NCI-H82 (cell line): ENCODE measurements around the gene PKM.

Experiments used
- DNase-seq: peaks from one replicate; lab custom pipeline; 2025; lab: John Stamatoyannopoulos, UW

The PKM gene

DNA sequence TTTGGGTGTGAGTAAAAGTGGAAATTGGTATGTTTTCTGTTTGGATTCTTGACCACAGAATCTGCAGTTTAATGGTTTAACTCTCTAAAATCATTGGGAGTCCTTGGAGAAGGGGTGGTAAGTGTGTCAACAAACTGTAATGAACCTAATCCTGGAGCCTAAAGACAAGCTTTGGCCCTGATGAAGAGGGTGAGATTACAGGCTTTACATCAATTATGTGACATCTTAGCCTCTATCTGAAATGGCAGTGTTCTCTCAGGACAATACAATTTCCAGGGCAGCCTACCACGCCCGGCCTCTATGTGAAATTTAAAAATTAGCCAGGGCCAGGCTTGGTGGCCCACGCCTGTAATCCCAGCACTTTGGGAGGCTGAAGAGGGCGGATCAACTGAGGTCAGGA lies 4.3 kb upstream of the PKM start:
- DNase-seq = peak; percentile 76

DNA sequence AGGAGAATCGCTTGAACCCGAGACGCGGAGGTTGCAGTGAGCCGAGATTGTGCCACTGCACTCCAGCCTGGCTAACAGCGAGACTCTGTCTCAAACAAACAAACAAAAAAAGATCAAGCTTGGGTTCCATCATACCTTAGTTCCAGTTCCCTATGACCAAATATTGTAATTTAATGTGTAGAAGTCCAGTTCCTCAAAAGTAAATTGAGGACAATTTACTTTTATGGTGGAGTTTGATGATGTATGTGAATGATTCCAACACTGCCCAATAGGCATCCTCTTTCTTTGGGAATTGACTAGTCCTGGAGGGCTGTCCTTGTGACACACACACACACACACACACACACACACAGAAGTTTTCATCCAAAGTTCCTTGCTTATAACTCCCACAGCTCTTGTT lies 2.8 kb upstream of the PKM start:
- DNase-seq = no peak

DNA sequence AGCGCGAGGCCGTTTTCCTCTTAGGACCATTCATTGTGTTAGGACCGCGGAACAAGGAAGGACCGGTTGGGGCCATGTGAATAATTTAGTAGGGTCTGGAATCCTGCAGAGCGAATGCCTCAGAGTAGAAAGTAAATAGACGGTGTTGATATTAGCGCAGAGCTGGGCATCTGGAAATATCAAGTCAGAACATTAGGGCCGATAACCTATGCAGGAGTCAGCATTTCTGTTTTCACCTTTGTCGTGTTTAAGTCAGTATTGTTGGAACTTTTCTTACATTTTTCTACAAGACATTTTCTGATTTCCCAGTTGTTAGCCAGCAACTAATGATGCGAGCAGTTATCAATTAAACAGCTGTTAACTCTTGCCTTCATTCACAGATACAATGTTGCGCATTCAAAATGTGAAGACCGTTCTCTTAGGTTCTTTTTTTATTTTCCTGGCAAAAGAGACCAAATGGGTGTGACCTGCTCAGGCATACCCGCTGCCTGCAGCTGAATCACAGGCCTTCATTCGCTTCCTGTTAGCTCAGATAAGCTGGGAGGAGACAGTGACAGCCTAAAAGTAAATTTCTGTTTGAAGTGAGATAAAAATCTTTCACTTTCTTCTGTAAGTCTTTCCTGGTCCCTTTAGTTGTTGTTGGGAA lies 966 bp upstream of the PKM start:
- peak; percentile 33 for DNase-seq

DNA sequence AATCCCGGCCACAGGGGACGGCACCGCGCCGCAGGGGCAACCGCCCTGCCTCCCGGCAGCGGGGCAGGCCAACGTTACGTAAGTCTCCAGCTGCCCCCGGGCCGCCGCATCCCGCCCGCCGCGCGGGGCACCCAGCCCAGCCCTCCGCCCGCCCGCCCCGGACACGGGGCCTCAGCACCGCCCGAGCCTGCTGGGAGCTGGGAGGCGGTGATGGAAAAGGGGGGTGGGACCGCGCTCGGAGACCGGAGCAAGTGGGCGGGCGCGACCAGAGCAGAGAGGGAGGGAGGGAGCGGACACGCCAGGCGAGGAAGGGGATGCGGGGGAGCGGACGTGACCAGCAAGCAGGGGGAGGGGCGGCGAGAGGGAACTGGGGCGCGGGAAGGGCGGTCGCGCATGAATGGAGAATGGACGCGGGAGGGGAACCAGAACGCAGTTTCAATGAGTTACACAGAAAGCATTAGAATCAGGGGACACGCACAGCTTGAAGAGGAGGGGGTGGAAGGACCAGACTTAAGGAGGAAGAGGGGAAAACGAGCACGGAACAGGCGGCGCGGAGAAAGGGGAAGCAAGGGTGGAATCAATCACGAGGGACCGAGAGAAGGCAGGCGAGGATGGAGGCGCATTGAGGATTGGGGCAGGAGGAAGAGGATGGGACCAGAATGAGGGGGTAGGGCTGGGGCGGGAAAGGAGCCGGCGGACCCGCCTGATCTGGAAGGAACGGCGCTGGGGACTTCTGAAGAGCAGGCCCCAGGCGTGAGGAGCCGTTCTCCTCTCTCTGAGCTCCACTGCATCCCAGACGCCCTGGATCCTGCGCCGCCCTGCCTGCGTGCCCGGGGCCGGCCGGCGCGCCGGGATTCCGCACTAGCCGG lies 559 bp downstream of the PKM start:
- peak; percentile 87 for DNase-seq

DNA sequence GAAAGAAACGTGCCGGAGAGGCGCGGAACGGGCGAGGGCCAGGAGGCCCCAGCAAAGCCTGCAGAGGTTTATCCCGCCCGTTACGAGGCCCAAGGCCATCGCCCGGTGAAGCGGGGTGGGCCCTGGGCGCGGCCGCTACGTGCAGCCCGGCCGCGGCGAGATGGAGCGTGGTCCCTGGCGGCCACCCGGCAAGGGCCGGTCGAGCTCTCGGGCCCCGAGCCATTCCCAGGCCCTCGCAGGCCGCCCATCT lies 1.1 kb downstream of the PKM start:
- no peak for DNase-seq

DNA sequence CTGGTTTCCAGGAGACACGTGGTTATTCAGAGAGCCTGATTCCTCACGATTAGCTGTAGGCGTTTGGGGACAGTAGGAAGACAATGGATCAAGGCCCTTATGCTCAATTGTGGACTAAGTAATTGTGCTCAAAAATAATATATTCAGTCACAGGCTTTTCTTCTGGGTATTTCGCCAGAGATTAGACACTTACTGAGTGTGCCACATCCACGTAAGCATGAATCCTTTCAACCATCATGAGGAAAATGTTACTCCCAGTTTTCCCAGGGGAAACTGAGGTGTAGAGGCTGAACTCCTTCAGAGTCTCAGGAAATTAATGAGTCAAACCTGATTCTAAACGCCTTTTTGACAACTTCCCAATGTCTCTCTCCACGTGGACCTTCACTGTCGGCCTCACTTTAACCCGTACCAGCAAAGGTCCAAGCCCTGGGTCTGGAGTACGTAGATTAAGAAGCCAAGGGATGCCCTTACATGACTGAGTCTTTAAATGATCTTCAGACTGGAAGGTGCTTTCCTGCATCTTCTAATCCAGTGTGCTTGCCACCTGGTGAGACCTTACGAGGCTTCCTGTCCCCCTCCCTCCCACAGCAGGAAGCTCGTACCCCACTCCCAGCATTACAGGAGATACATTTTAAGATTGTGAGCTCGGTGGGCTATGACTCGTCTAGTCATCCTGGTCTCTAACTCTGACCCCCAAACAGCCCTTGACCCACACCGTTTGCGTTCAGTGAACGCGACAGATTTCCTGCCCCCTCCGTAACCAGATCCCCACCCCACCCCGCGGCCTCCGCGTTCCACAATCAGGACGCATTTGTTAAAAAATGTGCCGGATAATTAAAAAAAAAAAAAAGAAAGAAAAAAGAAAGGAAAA lies 1.7 kb downstream of the PKM start:
- peak; percentile 57 for DNase-seq

DNA sequence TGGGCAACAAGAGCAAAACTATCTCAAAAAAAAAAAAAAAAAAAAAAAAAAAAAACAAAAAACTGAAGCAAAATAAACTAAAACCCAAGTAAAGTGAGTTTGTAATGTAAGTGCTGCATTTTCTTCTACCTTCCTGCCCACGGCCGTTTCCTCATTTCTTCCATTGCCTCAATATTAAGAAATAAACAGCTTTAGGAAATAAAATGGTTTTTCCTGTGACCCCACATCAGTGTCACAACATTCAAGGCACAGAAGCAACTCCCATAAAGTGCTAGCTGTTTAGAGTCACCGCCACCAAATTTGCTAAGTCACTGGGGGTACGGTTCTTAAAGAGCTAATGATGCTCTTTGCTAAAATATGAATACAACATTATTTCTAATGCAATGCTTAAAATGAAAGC lies 3.3 kb downstream of the PKM start:
- DNase-seq = no peak

DNA sequence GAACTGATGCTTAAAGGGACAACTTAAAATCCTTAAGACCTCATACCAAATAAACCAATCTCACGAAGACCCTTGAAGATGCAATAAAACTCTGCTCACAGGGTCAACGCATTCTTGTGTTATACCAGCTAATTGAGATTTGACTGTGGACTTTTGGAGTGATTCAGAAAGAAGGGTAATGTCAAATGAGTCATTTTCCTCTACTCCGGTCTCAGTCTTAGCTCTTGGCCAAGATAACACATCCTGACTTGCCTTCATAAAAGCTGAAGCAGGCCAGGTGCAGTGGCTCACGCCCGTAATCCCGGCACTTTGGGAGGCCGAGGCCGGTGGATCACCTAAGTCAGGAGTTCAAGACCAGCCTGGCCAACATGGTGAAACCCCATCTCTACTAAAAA lies 3.8 kb downstream of the PKM start:
- DNase-seq = peak; percentile 40

DNA sequence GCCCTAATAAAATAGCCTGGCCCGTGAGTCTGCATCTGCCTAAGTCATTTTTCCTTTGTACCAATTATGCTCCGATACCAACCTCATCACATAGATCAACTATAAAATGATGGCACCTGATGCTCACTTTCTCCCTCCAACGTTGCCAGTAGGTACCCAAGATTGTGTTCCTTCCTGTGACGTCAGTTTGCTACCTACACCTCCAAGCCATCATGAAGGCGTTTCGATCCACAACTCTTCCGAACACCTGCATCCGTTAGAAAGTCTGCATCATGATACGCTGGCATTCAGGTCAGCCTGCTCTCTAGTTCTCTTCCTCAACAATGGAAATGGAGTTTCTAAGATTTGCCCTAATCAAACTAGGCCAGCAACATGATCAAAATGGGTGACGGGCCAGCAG lies 7.7 kb downstream of the PKM start:
- DNase-seq = no peak

DNA sequence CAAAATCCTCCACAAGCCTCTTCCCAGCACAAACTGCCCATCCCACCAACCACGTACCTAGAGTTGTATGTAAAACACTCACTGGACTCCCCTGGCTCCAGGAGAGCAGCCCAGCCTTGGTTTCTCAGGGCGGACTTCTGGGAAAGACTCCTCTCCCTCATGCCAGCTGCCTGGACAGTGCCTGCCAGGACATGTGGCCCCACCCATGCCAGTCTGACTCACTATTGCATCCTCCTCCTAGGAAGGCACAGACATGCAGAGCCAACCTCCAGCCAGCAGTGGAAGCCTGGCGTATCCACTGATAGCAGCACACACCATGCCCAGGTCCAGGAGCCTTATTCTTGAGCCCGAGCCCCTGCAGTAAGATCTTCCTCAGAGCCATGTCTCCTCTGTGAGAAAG lies 8.6 kb downstream of the PKM start:
- DNase-seq = peak; percentile 48

DNA sequence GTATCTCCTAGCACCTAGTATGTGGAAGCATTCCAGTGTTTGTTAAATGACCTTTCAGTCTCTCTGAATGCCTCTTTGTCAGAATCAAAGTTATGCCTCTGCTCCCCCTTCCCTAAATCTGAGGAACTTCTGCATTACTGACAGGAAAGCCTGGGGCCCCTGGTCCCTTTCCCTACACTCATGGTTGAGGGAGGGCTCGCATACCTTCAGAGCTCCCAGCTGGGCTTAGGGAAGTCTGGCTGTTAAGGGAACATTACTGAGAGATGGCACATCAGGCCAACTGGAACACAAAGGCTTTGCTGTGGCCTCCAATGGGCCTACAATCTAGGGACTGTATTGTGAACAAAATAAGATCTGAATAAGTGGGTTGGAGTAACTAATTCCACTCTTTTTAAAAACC lies 10.3 kb downstream of the PKM start:
- DNase-seq = no peak

DNA sequence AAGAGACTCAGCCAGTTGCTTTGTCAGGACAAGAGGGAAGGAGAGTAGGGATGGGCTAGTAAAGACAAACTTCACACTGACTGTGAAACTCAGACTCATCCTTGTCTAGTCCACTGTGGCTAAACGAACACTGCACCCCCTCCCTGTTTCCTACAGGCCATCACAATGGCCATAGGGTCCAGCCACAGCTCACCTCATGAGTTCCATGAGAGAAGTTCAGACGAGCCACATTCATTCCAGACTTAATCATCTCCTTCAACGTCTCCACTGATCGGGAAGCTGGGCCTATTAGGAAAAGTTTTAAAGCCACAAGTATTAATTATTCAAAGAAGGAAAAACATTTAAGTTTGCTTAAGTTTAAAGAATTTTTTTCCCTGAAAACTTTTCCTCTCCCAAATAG lies 13.8 kb downstream of the PKM start:
- DNase-seq = no peak

DNA sequence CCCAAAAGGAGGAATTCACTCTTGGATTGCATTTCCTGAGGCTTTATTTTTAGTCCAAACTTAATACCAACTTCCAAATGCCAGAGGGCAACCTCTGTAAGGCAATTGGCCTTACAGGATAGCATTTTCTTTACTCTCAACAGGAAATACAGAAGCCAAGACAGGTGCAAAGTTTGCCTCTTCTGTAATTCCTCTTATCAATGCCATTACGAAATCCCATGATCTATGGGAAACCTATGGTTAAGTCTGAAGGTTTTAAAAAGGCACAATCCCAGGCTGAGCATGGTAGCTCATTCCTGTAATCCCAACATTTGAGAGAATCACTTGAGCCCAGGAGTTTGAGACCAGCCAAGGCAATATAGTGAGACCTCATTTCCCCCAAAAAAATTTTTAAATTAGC lies 14.9 kb downstream of the PKM start:
- DNase-seq = no peak

DNA sequence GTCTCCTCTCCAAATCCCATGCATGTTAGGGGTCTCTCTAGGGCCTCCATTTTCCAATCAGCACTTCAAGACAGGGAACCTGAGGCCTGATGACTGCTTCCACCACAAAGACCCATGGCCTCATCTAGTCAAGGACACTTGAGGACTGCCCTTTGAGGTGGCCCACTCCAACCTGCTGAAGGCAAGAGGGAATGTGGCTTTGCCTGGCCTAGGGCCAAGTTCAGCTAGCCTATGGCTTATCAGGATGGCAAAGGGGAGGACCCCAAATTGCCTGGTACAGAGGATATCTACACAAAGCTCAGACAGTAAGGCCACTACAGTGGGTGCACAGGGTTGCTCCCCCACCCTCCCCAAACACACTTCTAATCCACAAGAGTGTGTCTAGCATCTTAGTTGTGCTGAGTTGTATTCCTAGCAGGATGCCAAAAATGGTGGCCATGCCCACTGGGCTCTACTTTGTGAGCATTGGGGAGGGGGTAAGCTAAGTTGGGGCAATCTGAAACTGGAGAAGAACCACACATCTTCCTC lies 23.4 kb downstream of the PKM start:
- DNase-seq = no peak

DNA sequence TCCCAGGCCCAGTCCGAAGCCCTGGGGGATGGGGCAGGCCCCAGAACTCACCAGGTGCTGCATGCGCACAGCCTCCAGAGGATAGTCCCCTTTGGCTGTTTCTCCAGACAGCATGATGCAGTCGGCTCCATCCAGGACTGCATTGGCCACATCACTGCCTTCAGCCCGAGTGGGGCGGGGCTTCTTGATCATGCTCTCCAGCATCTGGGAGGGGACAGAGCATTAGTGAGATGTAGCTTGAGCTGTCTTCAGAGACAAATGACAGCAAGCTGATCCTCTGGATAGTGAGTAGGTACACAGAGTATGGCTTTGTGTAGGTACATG lies 24.4 kb downstream of the PKM start:
- DNase-seq = peak; percentile 28

DNA sequence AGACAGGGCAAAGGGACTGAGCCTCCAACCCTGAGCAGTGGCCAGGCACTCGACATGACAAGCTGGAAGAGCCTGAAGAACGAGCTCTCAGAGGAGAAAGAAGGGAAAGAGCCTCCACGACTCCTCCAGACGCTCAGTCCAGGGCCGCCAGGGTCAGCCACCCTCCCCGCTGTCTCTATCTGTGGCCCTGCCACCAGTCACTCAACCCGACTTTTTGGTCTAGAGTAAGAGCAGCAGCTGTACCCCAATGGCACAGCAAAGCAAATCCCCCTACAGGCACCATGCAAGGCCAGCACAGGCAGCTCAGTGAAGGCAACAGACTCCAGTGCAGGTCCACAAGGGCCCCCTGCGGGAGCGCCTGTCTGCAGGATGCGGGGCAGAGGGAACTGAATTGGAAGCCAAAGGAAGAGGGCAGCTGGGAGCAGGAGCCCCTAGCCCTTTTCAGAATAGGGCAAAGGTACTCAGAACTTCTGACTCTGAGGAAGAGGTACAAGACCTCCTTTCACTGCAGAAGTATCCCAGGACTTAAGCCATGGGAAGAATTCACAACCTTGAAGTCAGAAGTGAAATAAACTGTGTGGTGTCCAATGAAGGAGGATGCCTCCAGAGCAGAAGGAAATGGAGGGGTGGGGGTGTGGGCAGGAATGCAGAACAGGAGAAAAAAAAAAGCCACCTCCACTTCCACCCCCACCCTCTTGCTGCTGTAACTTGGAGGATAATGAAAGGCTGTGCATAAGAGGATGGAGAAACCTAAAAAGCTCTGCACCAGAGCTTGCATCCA lies 24.9 kb downstream of the PKM start:
- no peak for DNase-seq

DNA sequence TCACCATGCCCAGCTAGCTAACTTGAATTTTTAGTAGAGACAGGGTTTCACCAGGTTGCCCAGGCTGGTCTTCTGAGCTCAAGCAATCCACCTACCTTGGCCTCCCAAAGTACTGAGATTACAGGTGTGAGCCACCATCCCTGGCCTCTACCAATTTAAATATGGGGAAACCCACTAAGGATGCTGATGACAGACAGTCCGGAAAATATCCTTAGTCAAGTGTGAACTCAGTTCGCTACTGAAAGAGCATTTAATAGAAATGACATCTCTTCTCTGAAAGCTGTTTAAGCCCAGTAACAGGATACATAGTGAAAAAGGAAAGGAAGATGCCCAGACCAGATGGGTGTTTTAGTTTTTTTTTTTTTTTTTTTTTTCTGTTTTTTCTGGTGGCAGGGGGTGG lies 25.7 kb downstream of the PKM start:
- DNase-seq = no peak

DNA sequence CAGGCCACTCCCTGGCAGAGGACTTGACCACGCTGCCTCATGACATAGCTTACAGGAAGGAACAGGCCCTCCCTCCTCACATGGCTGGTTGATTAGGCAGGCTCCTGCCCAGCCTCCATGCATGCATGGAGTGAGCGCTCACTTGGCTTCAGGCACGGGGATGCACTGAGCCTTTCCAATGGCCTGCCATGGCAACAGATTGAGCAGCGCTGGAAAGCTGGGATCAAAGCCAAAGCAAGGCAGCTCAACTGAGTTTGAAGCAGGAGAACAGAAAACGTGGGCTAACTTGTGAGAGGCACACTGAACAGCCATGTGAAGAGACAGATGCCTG lies 27.5 kb downstream of the PKM start:
- DNase-seq = no peak

DNA sequence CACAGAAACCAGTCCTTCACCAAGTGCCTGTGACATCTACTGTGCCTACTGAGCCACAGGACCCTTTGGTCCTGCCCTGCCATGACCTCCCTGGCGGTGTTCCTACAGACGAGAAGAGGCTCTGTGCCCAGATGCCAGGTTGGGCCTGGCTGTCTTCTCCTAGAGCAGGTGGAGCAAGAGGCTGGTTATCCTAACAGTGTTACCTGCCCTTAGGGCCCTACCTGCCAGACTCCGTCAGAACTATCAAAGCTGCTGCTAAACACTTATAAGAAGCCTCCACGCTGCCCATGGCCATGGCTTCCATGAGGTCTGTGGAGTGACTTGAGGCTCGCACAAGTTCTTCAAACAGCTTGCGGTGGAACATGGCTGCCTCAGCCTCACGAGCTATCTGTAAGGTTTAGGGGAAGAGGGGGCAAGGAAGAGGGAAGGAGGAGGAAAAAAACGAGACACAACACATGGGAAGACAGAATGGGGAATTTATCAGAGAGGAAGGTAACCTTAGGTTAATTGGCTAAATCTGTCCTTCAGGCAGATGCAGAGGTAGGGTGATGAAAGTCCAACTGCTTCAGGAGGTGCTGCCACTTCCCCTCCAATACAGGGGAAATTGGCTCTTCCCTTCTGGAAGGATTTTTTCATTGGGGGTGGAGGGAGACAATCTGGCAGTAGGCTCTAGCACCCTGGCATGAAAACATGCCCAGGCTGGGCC lies 28.0 kb downstream of the PKM start:
- DNase-seq = no peak

DNA sequence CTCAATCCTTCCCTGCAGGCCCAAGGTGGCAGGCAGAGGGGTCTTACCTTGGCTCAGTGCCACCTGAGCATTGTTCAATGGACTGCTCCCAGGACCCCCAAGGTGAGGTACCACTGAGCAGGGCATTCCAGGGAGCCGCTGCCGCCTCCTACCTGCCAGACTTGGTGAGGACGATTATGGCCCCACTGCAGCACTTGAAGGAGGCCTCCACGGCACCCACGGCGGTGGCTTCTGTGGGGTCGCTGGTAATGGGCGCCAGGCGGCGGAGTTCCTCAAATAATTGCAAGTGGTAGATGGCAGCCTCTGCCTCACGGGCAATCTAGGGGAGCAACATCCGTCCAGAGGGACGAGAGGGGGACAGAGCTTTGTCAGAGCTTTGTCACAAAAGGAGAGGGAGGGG lies 28.7 kb downstream of the PKM start:
- no peak for DNase-seq

DNA sequence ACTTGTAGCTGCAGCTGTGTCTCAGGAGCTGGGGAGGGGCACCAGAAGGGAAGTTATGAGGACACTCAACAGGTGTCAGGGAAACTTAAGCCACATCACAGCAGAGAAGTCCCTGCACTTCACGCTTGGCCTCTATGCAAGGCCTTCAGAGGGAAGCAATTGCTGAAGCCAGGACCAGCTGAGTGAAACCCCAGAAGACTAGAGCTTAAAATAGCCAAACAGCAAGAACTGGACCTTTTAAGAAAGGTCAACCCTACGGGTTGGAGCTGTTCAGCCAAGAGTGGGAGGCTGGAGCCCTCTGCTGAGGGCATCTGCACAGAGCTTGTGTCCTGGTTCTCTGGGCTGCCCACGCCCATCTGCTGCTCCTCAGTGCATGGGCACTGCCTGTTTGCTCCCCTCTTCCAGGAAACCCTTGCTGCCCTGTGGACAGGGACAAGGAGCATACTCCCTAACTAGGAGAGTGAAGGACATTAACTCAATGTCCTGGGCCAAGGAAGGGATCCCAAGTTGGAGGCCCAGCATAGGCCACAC lies 29.5 kb downstream of the PKM start:
- no peak for DNase-seq
